AG09309 (cell line): ENCODE data around the gene MSS51.

ENCODE experiments used
- DNase-seq: peaks from one replicate; pipeline ENCODE4 v3.0.0-alpha.2; 2010; ENCODE audit warnings: low read depth
- H3K4me3 ChIP-seq: 2 replicates; pipeline ENCODE4 v1.5.1; 2011; ENCODE audit warnings: mild to moderate bottlenecking, low read depth, low read length, moderate library complexity; ENCODE audit not compliant: control insufficient read depth
- CTCF ChIP-seq: IDR thresholded peaks from 2 replicates; pipeline ENCODE4 v1.5.1; 2011; ENCODE audit warnings: mild to moderate bottlenecking, low read depth, low read length, inconsistent platforms; ENCODE audit not compliant: insufficient read depth, control insufficient read depth; ENCODE audit errors: missing control alignments

Gene MSS51

GRCh38 chr10:73408978-73409521 lies 24.3 kb downstream of the MSS51 start:
- TF ChIP-seq CTCF: no peak
- no peak overlapping the region for H3K4me3 ChIP-seq
- no peak for DNase-seq

GRCh38 chr10:73408061-73408460 lies 25.3 kb downstream of the MSS51 start:
- TF ChIP-seq CTCF: no peak
- no peak overlapping the region for H3K4me3 ChIP-seq
- DNase-seq: no peak

- DNase-seq: no peak
- no peak overlapping the region for H3K4me3 ChIP-seq
- no peak for TF ChIP-seq CTCF
These were observed 25.9 kb downstream of the MSS51 start for GRCh38 chr10:73407495-73407894.

- no peak overlapping the region for H3K4me3 ChIP-seq
- no peak for TF ChIP-seq CTCF
- DNase-seq: no peak
These were observed 26.5 kb downstream of the MSS51 start for GRCh38 chr10:73406846-73407245.

- DNase-seq: no peak
- TF ChIP-seq CTCF: no peak
These were observed 27.8 kb downstream of the MSS51 start for GRCh38 chr10:73405556-73405955.

GRCh38 chr10:73404690-73405089 lies 28.7 kb downstream of the MSS51 start:
- no peak for DNase-seq
- no peak for TF ChIP-seq CTCF
- H3K4me3 ChIP-seq: no peak overlapping the region

More at GRCh38 chr10:73405556-73405955, 27.8 kb downstream of the MSS51 start:
- H3K4me3 ChIP-seq: no peak overlapping the region

- no peak for TF ChIP-seq CTCF
- H3K4me3 ChIP-seq: no peak overlapping the region
- no peak for DNase-seq
These were observed 31.7 kb downstream of the MSS51 start for GRCh38 chr10:73401636-73402035.
